Omental fat pad (tissue), 4 donors: ENCODE results near the gene NUDCD3. TPM values are rescaled to one million over a fixed set of nuclear protein-coding genes. Genes with fewer than 3 reads are reported as not detected.

ENCODE experiments used
- small RNA-seq: library from RNA; depleted of rRNA; stranded (forward); fragments of <200 nt; gene quantifications from one replicate; pipeline ENCODE3, GENCODE V24; 2016
- total RNA-seq, 4 donors: library from RNA; depleted of rRNA; stranded (reverse); fragments of >200 nt; gene quantifications; one replicate each; pipeline ENCODE4 v1.1.0, GENCODE V29; 2016

NUDCD3 gene
- total RNA-seq, 4 donors from 2014 or later = 49.3 to 57.2 (median 56.3) TPM

Small RNA genes within 50 kb of the gene (small RNA-seq; reads per million reads assigned to genes)
- not detected for gene RNU6-1097P

Other genes with a start within 250 kb of the NUDCD3 start
- under 1 TPM in 1 of 4 donors, not detected in 3; 0.48 TPM for gene CAMK2B, start 165.1 kb downstream of the NUDCD3 start, total RNA-seq
- gene NPC1L1, start 50.7 kb upstream of the NUDCD3 start, total RNA-seq = under 1 TPM; 0.24 to 0.65 (median 0.28) TPM
- 100 to 1,000 TPM in 1 of 4 donors, 10 to 100 TPM in 3; 43.0 to 104 (median 50.3) TPM for gene DDX56, start 83.2 kb upstream of the NUDCD3 start, total RNA-seq
- 100 to 1,000 TPM; 105 to 140 (median 124) TPM for gene TMED4, start 91.6 kb upstream of the NUDCD3 start, total RNA-seq
- gene OGDH, start 116.0 kb upstream of the NUDCD3 start, total RNA-seq = 10 to 100 TPM; 75.4 to 91.0 (median 82.0) TPM